CD4-positive, alpha-beta T cell treated with Interleukin-4 for 1 hour (primary cell): ENCODE measurements around the gene MS4A10.

Experiments
- DNase-seq, 2 donors: peaks; one replicate each; pipeline ENCODE4 v3.0.0-alpha.2; 2020 to 2022

MS4A10 gene

DNA sequence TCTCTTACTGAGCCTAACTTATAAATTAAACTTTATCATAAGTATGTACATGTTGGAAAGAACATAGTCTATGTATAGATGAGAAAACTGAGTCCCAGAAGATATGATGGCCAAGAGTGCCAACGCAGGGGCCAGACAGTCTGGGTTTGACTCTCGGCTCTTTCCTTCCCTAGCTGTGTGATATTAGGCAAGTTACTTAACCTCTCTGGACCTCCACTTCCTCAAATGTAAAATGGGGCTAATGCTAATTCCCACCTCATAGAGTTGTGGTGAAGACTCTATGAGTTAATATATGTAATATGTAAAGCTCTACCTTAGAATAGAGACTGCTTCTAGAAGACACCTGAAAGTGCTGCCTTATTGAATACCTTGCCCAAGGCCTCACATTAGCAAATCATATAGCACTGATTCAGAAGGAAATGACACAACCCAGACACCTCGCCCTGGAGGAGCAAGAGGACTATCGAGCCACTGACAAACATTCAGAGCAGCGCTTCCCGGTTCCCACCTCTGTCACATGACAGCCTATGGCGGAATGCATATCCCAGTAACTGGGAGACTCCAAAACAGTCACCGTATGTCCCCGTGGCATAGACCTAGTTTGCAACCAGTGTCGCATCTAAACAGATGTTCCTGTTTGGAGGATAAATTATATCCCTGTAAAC, 45.5 kb downstream of the MS4A10 start:
- DNase-seq: no peak

GRCh38 chr11:60831143-60831500, 46.0 kb downstream of the MS4A10 start:
- DNase-seq: peak; percentile 77 to 78

DNA sequence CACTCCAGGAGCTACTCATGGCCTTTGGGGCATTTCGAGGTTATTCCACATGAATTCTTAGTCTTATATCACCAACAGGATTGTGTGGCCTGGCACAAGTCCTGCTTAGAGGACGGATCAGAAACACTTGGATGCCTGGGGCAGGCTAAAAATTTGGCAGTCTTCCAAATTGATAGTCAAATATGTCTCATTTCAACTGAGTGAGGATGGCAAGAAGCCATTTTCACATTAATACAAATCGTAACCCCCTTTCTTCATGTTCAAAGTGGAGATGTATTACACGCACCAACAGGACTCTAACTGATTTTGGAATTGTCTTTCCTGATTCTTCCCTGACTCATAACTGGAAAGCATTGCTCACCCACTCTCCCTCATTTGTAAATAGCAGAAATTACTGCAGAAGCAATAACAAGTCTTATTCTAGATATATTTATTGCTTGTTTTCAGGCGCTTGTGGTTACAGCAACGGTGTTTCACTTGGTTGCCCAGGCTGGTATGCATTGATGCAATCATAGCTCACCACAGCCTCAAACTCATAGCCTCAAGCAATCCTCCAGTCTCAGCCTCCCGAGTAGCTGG, 46.5 kb downstream of the MS4A10 start:
- DNase-seq: no peak

GRCh38 chr11:60834742-60835533, 49.8 kb downstream of the MS4A10 start:
- DNase-seq: no peak

DNA sequence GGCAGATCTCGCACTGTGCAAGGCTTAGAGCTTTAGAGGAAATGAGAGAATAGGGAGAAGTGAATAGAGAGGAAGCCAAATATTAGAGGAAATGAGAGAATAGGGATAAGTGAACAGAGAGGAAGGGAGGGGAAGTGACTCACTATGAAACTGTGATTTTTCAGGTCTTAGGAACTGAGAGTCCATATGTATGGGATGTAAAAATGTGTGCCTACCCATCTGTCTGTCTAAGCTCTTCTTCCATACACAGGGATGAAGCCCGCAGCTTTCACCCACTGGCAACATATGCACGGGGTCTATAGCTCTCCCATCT, 50.4 kb downstream of the MS4A10 start:
- DNase-seq: no peak

- DNase-seq: no peak
Observed at GRCh38 chr11:60836866-60837515, 51.9 kb downstream of the MS4A10 start.

DNA sequence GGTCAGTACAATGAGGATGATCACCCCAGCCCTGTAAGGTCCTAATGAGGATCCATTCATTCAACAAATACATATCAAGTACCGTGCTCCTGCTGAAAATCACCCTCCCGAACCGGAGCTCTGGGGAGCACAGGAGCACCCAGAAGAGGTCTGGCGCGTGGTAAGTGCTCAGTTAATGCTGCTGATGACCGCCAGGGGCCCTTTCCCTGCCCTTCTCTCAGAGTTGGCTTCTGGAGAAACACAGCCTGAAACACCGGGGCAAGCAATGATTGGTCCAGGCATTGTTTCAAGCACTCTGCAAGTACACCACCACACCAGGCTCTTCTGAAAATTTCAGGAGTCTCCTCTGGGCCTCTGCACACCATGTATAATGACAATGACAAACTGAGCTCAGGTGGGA, 53.0 kb downstream of the MS4A10 start:
- no peak for DNase-seq

- DNase-seq: no peak
Observed at GRCh38 chr11:60840470-60841430, 55.6 kb downstream of the MS4A10 start.

GRCh38 chr11:60841797-60842667, 56.9 kb downstream of the MS4A10 start, which contains the start of gene CCDC86:
TSS of gene CCDC86 (plus strand) at chr11:60842113. CDS start at chr11:60842125, 12 bp downstream.
- DNase-seq: peak; percentile 97

DNA sequence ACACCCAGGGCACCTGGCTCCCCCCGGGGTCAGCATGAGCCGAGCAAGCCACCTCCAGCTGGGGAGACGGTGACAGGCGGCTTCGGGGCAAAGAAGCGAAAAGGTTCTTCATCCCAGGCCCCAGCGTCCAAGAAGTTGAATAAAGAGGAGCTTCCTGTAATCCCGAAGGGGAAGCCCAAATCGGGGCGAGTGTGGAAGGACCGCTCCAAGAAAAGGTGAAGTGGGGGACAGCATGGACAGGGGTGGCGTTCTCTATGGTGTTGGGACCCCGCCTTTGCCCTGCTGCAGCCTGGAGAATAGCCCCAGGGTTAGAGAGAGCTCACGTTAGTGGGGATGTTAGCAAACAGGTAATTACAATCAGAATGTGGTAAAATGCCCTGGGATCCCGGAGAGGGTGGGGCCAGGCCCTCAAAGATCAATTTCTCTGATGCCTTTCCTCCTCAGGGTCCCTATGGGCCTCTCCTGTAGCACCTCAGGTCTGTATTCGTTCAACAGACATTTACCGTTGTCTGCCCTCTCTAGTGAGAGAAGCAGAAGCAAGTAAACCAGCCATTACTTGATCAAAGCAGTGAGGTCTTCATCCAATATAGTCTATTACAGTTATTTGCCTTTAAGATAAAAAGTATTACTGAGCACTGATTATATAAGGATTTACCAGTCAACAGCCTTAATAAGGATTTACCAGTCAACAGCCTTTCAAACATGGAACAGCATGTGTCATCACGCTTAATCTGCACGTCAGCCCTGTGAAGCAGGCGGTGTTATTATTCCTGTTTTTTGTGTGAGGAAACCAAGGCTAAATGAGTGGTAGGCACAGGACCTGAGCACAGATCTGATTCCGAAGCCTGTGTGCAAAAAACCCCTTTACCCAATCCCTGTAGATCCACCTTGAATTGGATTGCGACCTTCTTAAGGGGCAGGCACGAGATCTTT, 57.8 kb downstream of the MS4A10 start:
- DNase-seq: no peak

GRCh38 chr11:60844045-60844869, 59.1 kb downstream of the MS4A10 start:
- no peak for DNase-seq

- no peak for DNase-seq
Observed at GRCh38 chr11:60844870-60845221, 59.7 kb downstream of the MS4A10 start.

GRCh38 chr11:60845338-60845737, 60.2 kb downstream of the MS4A10 start:
- no peak for DNase-seq

- no peak for DNase-seq
Observed at GRCh38 chr11:60847281-60847680, 62.1 kb downstream of the MS4A10 start.

- no peak for DNase-seq
Observed at GRCh38 chr11:60847896-60848295, 62.8 kb downstream of the MS4A10 start.

- DNase-seq: no peak
Observed at GRCh38 chr11:60848714-60849151, 63.6 kb downstream of the MS4A10 start.

- DNase-seq: no peak
Observed at GRCh38 chr11:60849641-60850520, 64.7 kb downstream of the MS4A10 start.
